HCT116 (cell line): ENCODE data around the gene MIER2. TPM values are rescaled to one million over a fixed set of nuclear protein-coding genes. Genes with fewer than 3 reads are reported as not detected.

ENCODE experiments used
- ATAC-seq: fragments of 200-7000 bp; cut with Tn5 transposase; 2 replicates; pipeline ENCODE4 v1.9.1; 2020; ENCODE audit warnings: mild to moderate bottlenecking, moderate library complexity
- BruUV-seq: library from RNA; stranded (reverse); fragments of 400-500 nt; replicated peaks from 2 replicates; lab custom pipeline; 2021; lab: Mats Ljungman, UMichigan
- CTCF ChIA-PET: fragments of 300-600 bp; sonication (Branson Sonifier 250); formaldehyde crosslinking; loops from one replicate; lab custom pipeline; 2021; ENCODE audit warnings: antibody characterized with exemption; lab: Charles Lee
- POLR2A ChIA-PET: fragments of 300-600, 350-600 bp; sonication (Branson Sonifier 250); formaldehyde crosslinking; loops from one replicate; lab custom pipeline; 2021; ENCODE audit warnings: antibody characterized with exemption; lab: Charles Lee
- RAD21 ChIA-PET, 2 experiments: fragments of 300-600 bp; sonication (Branson Sonifier 250); formaldehyde crosslinking; loops; one replicate each; lab custom pipeline; 2023; ENCODE audit warnings: low total read pairs in 2 of 2; ENCODE audit not compliant: uncharacterized antibody in 2 of 2, unreplicated experiment in 2 of 2, low non-redundant PET in 1 of 2; lab: Charles Lee
- DNase-seq: peaks from one replicate; pipeline ENCODE4 v3.0.0-alpha.2; 2010; ENCODE audit warnings: low read depth, low spot score
- H2AFZ ChIP-seq: fragments of 200-600 bp; shearing (Covaris generic), sonication (generic); 2 replicates; pipeline ENCODE4 v1.6.1; 2017; ENCODE audit warnings: low read depth, mixed run types, mixed read lengths, antibody characterized with exemption, low read length; ENCODE audit not compliant: poor library complexity, severe bottlenecking
- H3K27ac ChIP-seq: 2 replicates; pipeline ENCODE4 v1.5.1; 2012; ENCODE audit warnings: low read depth, low read length
- H3K27me3 ChIP-seq: fragments of 200-600 bp; sonication (generic); 2 replicates; pipeline ENCODE4 v1.6.1; 2016; ENCODE audit warnings: mixed run types, low read length, mixed read lengths; ENCODE audit not compliant: insufficient read depth
- H3K36me3 ChIP-seq, 2 experiments: fragments of 200-500 bp in 1 of 2; fragments of 200-600 bp in 1 of 2; sonication (Bioruptor generic) in 1 of 2; sonication (generic) in 1 of 2; 2 replicates each; pipeline versions ENCODE4 v1.5.1 to v1.6.1; 2014 to 2016; ENCODE audit warnings: low read length in 2 of 2, inconsistent platforms in 1 of 2, mixed read lengths in 1 of 2, mixed run types in 1 of 2; ENCODE audit not compliant: insufficient read depth in 2 of 2, control insufficient read depth in 1 of 2
- H3K4me1 ChIP-seq, 2 experiments: fragments of 200-600 bp in 1 of 2; sonication (generic) in 1 of 2; 2 replicates each; pipeline versions ENCODE4 v1.5.1 to v1.6.1; 2012 to 2017; ENCODE audit warnings: low read length in 2 of 2, inconsistent platforms in 1 of 2, mild to moderate bottlenecking in 1 of 2, mixed read lengths in 1 of 2, mixed run types in 1 of 2, moderate library complexity in 1 of 2; ENCODE audit not compliant: insufficient read depth in 2 of 2, control insufficient read depth in 1 of 2
- H3K4me2 ChIP-seq: fragments of 200-600 bp; sonication (generic); 2 replicates; pipeline ENCODE4 v1.6.1; 2017; ENCODE audit warnings: mixed run types, low read length, mixed read lengths
- H3K4me3 ChIP-seq, 2 experiments: fragments of 200-600 bp in 1 of 2; sonication (generic) in 1 of 2; replicated peaks in 1 of 2; 2 replicates each; pipeline ENCODE4 v1.5.1; 2011 to 2016; ENCODE audit warnings: low read length in 2 of 2, control low read depth in 1 of 2, low read depth in 1 of 2, mild to moderate bottlenecking in 1 of 2, mixed read lengths in 1 of 2, mixed run types in 1 of 2
- H3K79me2 ChIP-seq: fragments of 200-600 bp; sonication (generic); 2 replicates; pipeline ENCODE4 v1.6.1; 2017; ENCODE audit warnings: mild to moderate bottlenecking, mixed run types, low read length, moderate library complexity, mixed read lengths; ENCODE audit not compliant: insufficient read depth
- H3K9ac ChIP-seq: fragments of 200-600 bp; sonication (generic); 2 replicates; pipeline ENCODE4 v1.6.1; 2016; ENCODE audit warnings: low read length, mixed read lengths
- H3K9me2 ChIP-seq: fragments of 200-600 bp; sonication (generic), shearing (Covaris generic); 2 replicates; pipeline ENCODE4 v1.6.1; 2017; ENCODE audit warnings: mixed run types, mild to moderate bottlenecking, moderate library complexity; ENCODE audit not compliant: insufficient read depth
- H3K9me3 ChIP-seq, 2 experiments: fragments of 200-500 bp in 1 of 2; fragments of 200-600 bp in 1 of 2; sonication (Bioruptor generic) in 1 of 2; sonication (generic) in 1 of 2; 2 replicates each; pipeline ENCODE4 v1.6.1; 2014 to 2017; ENCODE audit warnings: low read length in 2 of 2, mixed read lengths in 2 of 2, inconsistent platforms in 1 of 2, low read depth in 1 of 2, mild to moderate bottlenecking in 1 of 2, mixed run types in 1 of 2, moderate library complexity in 1 of 2; ENCODE audit not compliant: control insufficient read depth in 1 of 2, insufficient read depth in 1 of 2
- H4K20me1 ChIP-seq: fragments of 200-600 bp; sonication (generic), shearing (Covaris generic); 2 replicates; pipeline ENCODE4 v1.6.1; 2017; ENCODE audit warnings: mixed run types, mild to moderate bottlenecking, moderate library complexity; ENCODE audit not compliant: insufficient read depth
- CBX3 ChIP-seq: IDR thresholded peaks from 2 replicates; pipeline ENCODE4 v1.6.1; 2012; ENCODE audit warnings: low read depth
- EGR1 ChIP-seq: IDR thresholded peaks from 2 replicates; pipeline ENCODE4 v1.6.1; 2012; ENCODE audit warnings: low read depth
- ELF1 ChIP-seq: IDR thresholded peaks from 2 replicates; pipeline ENCODE4 v1.6.1; 2012; ENCODE audit warnings: low read depth, borderline replicate concordance
- EZH2 ChIP-seq: fragments of 200-600 bp; sonication (generic); IDR thresholded peaks from 2 replicates; pipeline ENCODE4 v1.6.1; 2017; ENCODE audit warnings: antibody characterized with exemption, mixed run types
- EZH2phosphoT487 ChIP-seq: fragments of 200-600 bp; IDR thresholded peaks from 2 replicates; pipeline ENCODE4 v1.6.1; 2018; ENCODE audit warnings: antibody characterized with exemption, borderline replicate concordance
- FOSL1 ChIP-seq: IDR thresholded peaks from 2 replicates; pipeline ENCODE4 v1.6.1; 2012; ENCODE audit warnings: low read depth
- JUND ChIP-seq: IDR thresholded peaks from 2 replicates; pipeline ENCODE4 v1.6.1; 2012
- MAX ChIP-seq: IDR thresholded peaks from 2 replicates; pipeline ENCODE4 v1.6.1; 2012
- POLR2AphosphoS5 ChIP-seq: IDR thresholded peaks from 2 replicates; pipeline ENCODE4 v1.6.1; 2011; ENCODE audit warnings: mild to moderate bottlenecking, low read depth, low read length, moderate library complexity
- RAD21 ChIP-seq: IDR thresholded peaks from 2 replicates; pipeline ENCODE4 v1.6.1; 2012; ENCODE audit warnings: low read depth, mild to moderate bottlenecking
- REST ChIP-seq: IDR thresholded peaks from 2 replicates; pipeline ENCODE4 v1.6.1; 2012; ENCODE audit warnings: low read depth
- SIN3A ChIP-seq: IDR thresholded peaks from 2 replicates; pipeline ENCODE4 v1.6.1; 2012; ENCODE audit warnings: low read depth
- SP1 ChIP-seq: IDR thresholded peaks from 2 replicates; pipeline ENCODE4 v1.6.1; 2012; ENCODE audit warnings: low read depth
- SRF ChIP-seq: IDR thresholded peaks from 2 replicates; pipeline ENCODE4 v1.6.1; 2012; ENCODE audit warnings: low read depth
- TCF7L2 ChIP-seq: IDR thresholded peaks from 2 replicates; pipeline ENCODE4 v1.7.0; 2011; ENCODE audit warnings: borderline replicate concordance, inconsistent platforms; ENCODE audit not compliant: insufficient read depth, insufficient read length; ENCODE audit errors: extremely low read depth
- ZBTB33 ChIP-seq: IDR thresholded peaks from 2 replicates; pipeline ENCODE4 v1.6.1; 2011; ENCODE audit warnings: mild to moderate bottlenecking, low read length, moderate library complexity; ENCODE audit not compliant: insufficient replicate concordance; ENCODE audit errors: extremely low read depth
- ZFX ChIP-seq: fragments of 450-650 bp; IDR thresholded peaks from 2 replicates; pipeline ENCODE4 v1.6.1; 2017
- ZNF274 ChIP-seq: fragments of 200-500 bp; sonication (Bioruptor generic); IDR thresholded peaks from 2 replicates; pipeline ENCODE4 v1.6.1; 2014; ENCODE audit warnings: mild to moderate bottlenecking, low read depth, low read length, inconsistent platforms
- intact Hi-C: fragments of 100-400 bp; cut with micrococcal nuclease; formaldehyde crosslinking; loops from 2 replicates; pipeline ENCODE4 v1.10.0; 2022
- total RNA-seq: library from RNA; stranded (reverse); gene quantifications from one replicate; pipeline ENCODE4 v1.2.1, GENCODE V29; 2021; ENCODE audit not compliant: unreplicated experiment

Gene MIER2
- total RNA-seq, 1 experiment from 2014 or later = 41.5 TPM

- no TSS peak for BruUV-seq
- ChIA-PET RAD21 (no interaction called here), CTCF (no interaction called here), POLR2A (no interaction called here)
- intact Hi-C loops = no loop called here
- Histone ChIP-seq H3K79me2 (peaks cover 18% of the 10 kb centered on the region), H3K36me3 (peaks cover 7 to 12% of the 10 kb centered on the region in 2 experiments; a peak in 3 of 4 replicates), H3K9me2 (no peaks in the 10 kb centered on the region), H2AFZ (no peak overlapping the region), H4K20me1 (no peaks in the 10 kb centered on the region), H3K4me1 (no peaks in the 10 kb centered on the region), H3K4me3 (no peak overlapping the region), H3K9ac (no peak overlapping the region), H3K4me2 (no peak overlapping the region), H3K27me3 (no peaks in the 10 kb centered on the region), H3K27ac (no peak overlapping the region), H3K9me3 (peaks cover 0 to 4% of the 10 kb centered on the region in 2 experiments; a peak in 1 of 4 replicates)
- DNase-seq = no peak
- ATAC-seq = no peak
- TF ChIP-seq MAX (no peak), EZH2 (no peak), TCF7L2 (no peak), ZFX (no peak), ZBTB33 (no peak), ELF1 (no peak), JUND (no peak), RAD21 (no peak), ZNF274 (no peak), CBX3 (no peak), REST (no peak), FOSL1 (no peak), SIN3A (no peak), EGR1 (no peak), EZH2phosphoT487 (no peak), SP1 (no peak), POLR2AphosphoS5 (no peak), SRF (no peak)
These were observed 28.8 kb downstream of the MIER2 start for GRCh38 chr19:315811-316210.
